ENCODE data around the gene TXLNA. TPM values are rescaled to one million over a fixed set of nuclear protein-coding genes. Genes with fewer than 3 reads are reported as not detected.

Gene TXLNA
- total and polyA plus RNA-seq, 2 experiments from 2014 or later, result 33.3 to 40.9 TPM

DNA sequence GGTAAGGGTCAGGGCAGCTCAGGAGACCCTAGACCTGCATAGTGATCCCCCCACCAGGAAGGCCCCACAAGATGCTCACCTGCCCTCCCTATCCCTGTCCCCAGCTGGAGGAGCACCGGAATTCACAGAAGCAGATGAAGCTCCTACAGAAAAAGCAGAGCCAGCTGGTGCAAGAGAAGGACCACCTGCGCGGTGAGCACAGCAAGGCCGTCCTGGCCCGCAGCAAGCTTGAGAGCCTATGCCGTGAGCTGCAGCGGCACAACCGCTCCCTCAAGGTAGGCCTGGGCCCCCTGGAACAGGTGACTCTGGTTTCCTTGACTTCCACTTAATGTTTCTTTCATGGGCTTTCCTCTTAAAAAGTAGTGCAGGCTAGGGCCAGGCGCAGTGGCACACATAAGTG, 8.4 kb downstream of the TXLNA start:
- no peak for DNase-seq (ENCODE audit: low read depth in 1 of 2, low spot score in 1 of 2)
- Histone ChIP-seq H3K9me3 (ENCODE audit: low read depth) (no peaks in the 10 kb centered on the region), H3K36me3 (peaks cover 60% of the 10 kb centered on the region), H3K27me3 (no peaks in the 10 kb centered on the region), H3K4me1 (ENCODE audit: low read depth) (no peaks in the 10 kb centered on the region), H3K27ac (no peak overlapping the region), H3K4me3 (no peak overlapping the region)
- TF ChIP-seq, protein P1, sequence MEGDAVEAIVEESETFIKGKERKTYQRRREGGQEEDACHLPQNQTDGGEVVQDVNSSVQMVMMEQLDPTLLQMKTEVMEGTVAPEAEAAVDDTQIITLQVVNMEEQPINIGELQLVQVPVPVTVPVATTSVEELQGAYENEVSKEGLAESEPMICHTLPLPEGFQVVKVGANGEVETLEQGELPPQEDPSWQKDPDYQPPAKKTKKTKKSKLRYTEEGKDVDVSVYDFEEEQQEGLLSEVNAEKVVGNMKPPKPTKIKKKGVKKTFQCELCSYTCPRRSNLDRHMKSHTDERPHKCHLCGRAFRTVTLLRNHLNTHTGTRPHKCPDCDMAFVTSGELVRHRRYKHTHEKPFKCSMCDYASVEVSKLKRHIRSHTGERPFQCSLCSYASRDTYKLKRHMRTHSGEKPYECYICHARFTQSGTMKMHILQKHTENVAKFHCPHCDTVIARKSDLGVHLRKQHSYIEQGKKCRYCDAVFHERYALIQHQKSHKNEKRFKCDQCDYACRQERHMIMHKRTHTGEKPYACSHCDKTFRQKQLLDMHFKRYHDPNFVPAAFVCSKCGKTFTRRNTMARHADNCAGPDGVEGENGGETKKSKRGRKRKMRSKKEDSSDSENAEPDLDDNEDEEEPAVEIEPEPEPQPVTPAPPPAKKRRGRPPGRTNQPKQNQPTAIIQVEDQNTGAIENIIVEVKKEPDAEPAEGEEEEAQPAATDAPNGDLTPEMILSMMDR (IDR thresholded peaks at IDR 0.05; ENCODE audit: low read depth, low read length), result no peak

DNA sequence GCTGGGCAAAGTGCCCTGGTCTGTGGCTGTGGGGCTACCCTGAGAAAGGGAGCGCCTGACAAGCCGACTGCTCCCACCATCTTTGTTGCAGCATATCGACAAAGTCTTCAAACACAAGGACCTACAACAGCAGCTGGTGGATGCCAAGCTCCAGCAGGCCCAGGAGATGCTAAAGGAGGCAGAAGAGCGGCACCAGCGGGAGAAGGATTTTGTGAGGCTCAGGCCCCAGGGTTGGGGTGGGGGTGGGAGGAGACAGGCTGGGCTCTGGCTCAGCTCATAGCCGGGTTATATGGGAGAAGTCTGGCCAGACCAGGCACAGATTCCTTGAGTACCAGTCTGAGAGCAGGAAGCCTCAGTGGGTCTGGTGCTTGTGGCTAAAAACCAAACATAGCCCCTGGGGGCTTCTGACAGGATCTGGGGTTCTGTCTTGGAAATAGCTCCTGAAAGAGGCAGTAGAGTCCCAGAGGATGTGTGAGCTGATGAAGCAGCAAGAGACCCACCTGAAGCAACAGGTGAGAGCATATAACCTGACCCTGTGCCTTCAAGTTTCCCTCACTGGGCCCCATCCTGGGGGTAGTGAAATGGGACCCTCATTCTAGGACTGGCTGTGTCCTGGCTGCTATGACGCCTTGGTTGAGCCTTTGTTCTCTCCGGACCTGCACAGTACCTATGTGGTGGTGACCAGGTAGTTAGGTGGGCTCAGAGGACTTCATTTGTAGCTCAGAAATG, 12.9 kb downstream of the TXLNA start:
- Histone ChIP-seq H3K27me3 (no peaks in the 10 kb centered on the region), H3K27ac (no peak overlapping the region), H3K36me3 (peaks cover 80% of the 10 kb centered on the region), H3K9me3 (ENCODE audit: low read depth) (no peaks in the 10 kb centered on the region), H3K4me3 (no peak overlapping the region), H3K4me1 (ENCODE audit: low read depth) (no peaks in the 10 kb centered on the region)
- DNase-seq (ENCODE audit: low read depth in 1 of 2, low spot score in 1 of 2), result no peak
- TF ChIP-seq, protein P1 (IDR thresholded peaks at IDR 0.05; ENCODE audit: low read depth, low read length), result no peak

DNA sequence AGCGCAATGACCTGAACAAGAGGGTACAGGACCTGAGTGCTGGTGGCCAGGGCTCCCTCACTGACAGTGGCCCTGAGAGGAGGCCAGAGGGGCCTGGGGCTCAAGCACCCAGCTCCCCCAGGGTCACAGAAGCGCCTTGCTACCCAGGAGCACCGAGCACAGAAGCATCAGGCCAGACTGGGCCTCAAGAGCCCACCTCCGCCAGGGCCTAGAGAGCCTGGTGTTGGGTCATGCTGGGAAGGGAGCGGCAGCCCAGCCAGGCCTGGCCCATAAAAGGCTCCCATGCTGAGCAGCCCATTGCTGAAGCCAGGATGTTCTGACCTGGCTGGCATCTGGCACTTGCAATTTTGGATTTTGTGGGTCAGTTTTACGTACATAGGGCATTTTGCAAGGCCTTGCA, 15.5 kb downstream of the TXLNA start:
- H3K36me3 ChIP-seq, result peaks cover 55% of the 10 kb centered on the region
- no peak overlapping the region for H3K27ac ChIP-seq
- DNase-seq (ENCODE audit: low read depth in 1 of 2, low spot score in 1 of 2), result no peak
- TF ChIP-seq, protein P1 (IDR thresholded peaks at IDR 0.05; ENCODE audit: low read depth, low read length), result no peak
- H3K4me1 ChIP-seq (ENCODE audit: low read depth), result peaks cover 12% of the 10 kb centered on the region
- H3K27me3 ChIP-seq, result no peaks in the 10 kb centered on the region
- H3K9me3 ChIP-seq (ENCODE audit: low read depth), result no peaks in the 10 kb centered on the region
- H3K4me3 ChIP-seq, result no peak overlapping the region

DNA sequence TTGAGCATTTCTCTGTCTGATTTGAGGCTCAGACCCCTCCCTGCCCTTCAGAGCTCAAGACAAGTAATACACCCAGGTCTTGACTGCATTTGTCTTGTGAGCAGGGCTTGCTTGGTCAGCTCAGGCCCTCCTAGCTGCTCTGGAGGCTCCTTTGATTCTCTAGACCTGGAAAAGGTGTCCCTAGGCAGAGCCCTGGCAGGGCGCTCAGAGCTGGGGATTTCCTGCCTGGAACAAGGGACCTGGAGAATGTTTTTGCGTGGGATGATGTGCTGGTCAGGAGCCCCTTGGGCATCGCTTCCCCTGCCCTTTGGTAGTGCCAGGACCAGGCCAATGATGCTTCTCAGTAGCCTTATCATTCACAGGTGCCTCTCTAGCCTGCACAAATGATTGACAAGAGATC, 16.1 kb downstream of the TXLNA start:
- TF ChIP-seq, protein P1 (IDR thresholded peaks at IDR 0.05; ENCODE audit: low read depth, low read length), result no peak
- H3K4me1 ChIP-seq (ENCODE audit: low read depth), result peaks cover 12% of the 10 kb centered on the region
- H3K36me3 ChIP-seq, result peaks cover 50% of the 10 kb centered on the region

DNA sequence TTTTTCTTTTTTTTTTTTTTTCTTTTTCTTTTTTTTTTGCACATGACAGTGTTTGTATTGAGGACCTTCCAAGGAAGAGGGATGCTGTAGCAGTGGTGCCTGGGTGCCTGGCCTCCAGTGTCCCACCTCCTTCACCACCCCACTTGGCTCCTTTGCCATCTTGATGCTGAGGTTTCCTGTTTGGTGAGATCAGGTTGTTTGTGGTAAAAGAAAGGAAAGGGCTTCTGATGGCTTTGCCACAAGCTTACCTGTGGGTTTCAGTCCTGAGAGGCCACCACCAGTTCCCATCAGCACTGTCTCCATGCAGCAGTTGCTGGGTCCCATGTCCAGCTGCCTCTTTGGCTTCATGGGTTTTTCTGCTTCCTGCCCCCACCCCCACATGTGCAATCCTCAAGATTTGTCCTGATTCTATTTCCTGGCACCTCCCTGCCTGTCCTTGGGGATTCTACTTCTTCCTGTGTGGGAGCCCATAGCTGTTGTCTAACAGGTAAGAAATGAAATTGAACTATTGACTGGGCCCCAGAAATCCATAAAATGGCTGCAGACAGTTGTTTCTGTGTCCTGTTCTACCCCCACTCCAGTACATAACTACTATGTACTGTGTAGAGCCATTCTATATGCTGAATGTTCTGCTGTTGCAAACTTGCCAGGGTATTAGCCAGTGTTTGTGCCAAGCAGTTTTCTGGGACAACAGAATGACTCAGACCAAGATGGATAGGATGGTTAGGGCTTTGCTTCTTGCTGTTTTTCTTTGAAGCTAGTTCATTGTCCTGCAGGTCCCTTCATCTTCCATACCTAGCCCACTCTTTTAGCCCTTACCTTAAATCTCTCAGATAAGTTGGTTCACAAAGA, 16.7 kb downstream of the TXLNA start:
- Histone ChIP-seq H3K9me3 (ENCODE audit: low read depth) (no peaks in the 10 kb centered on the region), H3K4me3 (no peak overlapping the region), H3K27me3 (no peaks in the 10 kb centered on the region), H3K27ac (no peak overlapping the region), H3K36me3 (peaks cover 48% of the 10 kb centered on the region), H3K4me1 (ENCODE audit: low read depth) (peaks cover 12% of the 10 kb centered on the region)
- DNase-seq (ENCODE audit: low read depth in 1 of 2, low spot score in 1 of 2), result no peak
- TF ChIP-seq, protein P1 (IDR thresholded peaks at IDR 0.05; ENCODE audit: low read depth, low read length), result no peak

More for the DNA sequence above, 16.1 kb downstream of the TXLNA start:
- no peak for DNase-seq (ENCODE audit: low read depth in 1 of 2, low spot score in 1 of 2)
- Histone ChIP-seq H3K27me3 (no peaks in the 10 kb centered on the region), H3K9me3 (ENCODE audit: low read depth) (no peaks in the 10 kb centered on the region), H3K4me3 (no peak overlapping the region), H3K27ac (no peak overlapping the region)
